T-helper 17 cell (primary cell): ENCODE data around the gene NDEL1. TPM values are rescaled to one million over a fixed set of nuclear protein-coding genes. Genes with fewer than 3 reads are reported as not detected.

ENCODE experiments used
- ATAC-seq: fragments of 150-1000 bp; cut with Tn5 transposase; 2 replicates; pipeline ENCODE4 v1.10.0; 2021; ENCODE audit warnings: mild to moderate bottlenecking, moderate library complexity
- DNase-seq, 3 donors: peaks; one replicate each; pipeline versions ENCODE4 v3.0.0 to v3.0.0-alpha.2; 2020 to 2021
- H3K9me3 ChIP-seq: one replicate; pipeline ENCODE4 v1.7.0; 2013; ENCODE audit warnings: low read length, mild to moderate bottlenecking; ENCODE audit not compliant: control insufficient read depth, poor library complexity, severe bottlenecking
- H3K27ac Mint-ChIP-seq: one replicate; pipeline ENCODE4 v1.8.0; 2022; ENCODE audit warnings: mild to moderate bottlenecking, moderate library complexity, mixed read lengths
- H3K27me3 Mint-ChIP-seq: one replicate; pipeline ENCODE4 v1.8.0; 2022; ENCODE audit warnings: mixed read lengths
- H3K36me3 Mint-ChIP-seq: one replicate; pipeline ENCODE4 v1.8.0; 2022; ENCODE audit warnings: low read depth, mixed read lengths
- H3K4me1 Mint-ChIP-seq: one replicate; pipeline ENCODE4 v1.8.0; 2022; ENCODE audit warnings: mild to moderate bottlenecking, mixed read lengths
- H3K4me3 Mint-ChIP-seq: one replicate; pipeline ENCODE4 v1.8.0; 2022; ENCODE audit warnings: mild to moderate bottlenecking, moderate library complexity, mixed read lengths
- total RNA-seq, 4 donors: library from RNA in 2 of 4; stranded (reverse) in 2 of 4; gene quantifications; one replicate each; pipeline ENCODE4 v1.2.3 and lab custom pipeline; 2022 to 2026

Gene NDEL1
- total RNA-seq, 2 donors from 2014 or later = 259 to 267 TPM

GRCh38 chr17:8467527-8467926 lies 31.8 kb downstream of the NDEL1 start:
- DNase-seq = no peak
- Mint-ChIP-seq H3K4me3 (no peak overlapping the region), H3K36me3 (peaks cover 10% of the 10 kb centered on the region), H3K4me1 (peaks cover 20% of the 10 kb centered on the region), H3K27ac (peak overlapping the region; percentile 21), H3K27me3 (no peaks in the 10 kb centered on the region)
- ATAC-seq = no peak
- H3K9me3 ChIP-seq = no peaks in the 10 kb centered on the region

- Mint-ChIP-seq H3K4me3 (no peak overlapping the region), H3K36me3 (peaks cover 10% of the 10 kb centered on the region), H3K27me3 (no peaks in the 10 kb centered on the region), H3K4me1 (peaks cover 20% of the 10 kb centered on the region), H3K27ac (peak overlapping the region; percentile 21)
- no peak for DNase-seq
- ATAC-seq = no peak
- no peaks in the 10 kb centered on the region for H3K9me3 ChIP-seq
These were observed 32.4 kb downstream of the NDEL1 start for GRCh38 chr17:8468127-8468526.

- no peak overlapping the region for H3K4me3 Mint-ChIP-seq
- H3K36me3 Mint-ChIP-seq = peaks cover 9% of the 10 kb centered on the region
- H3K4me1 Mint-ChIP-seq = peaks cover 15% of the 10 kb centered on the region
- no peak for ATAC-seq
- no peaks in the 10 kb centered on the region for H3K9me3 ChIP-seq
- no peaks in the 10 kb centered on the region for H3K27me3 Mint-ChIP-seq
- no peak overlapping the region for H3K27ac Mint-ChIP-seq
- DNase-seq = no peak
These were observed 33.3 kb downstream of the NDEL1 start for GRCh38 chr17:8468980-8469379.

- ATAC-seq (no peak), DNase-seq (no peak)
- H3K36me3 Mint-ChIP-seq = peaks cover 6% of the 10 kb centered on the region
- H3K9me3 ChIP-seq = no peaks in the 10 kb centered on the region
- no peak overlapping the region for H3K27ac Mint-ChIP-seq
- peak overlapping the region; percentile 1 for H3K4me3 Mint-ChIP-seq
- H3K4me1 Mint-ChIP-seq = peaks cover 7% of the 10 kb centered on the region
- H3K27me3 Mint-ChIP-seq = no peaks in the 10 kb centered on the region
These were observed 34.3 kb downstream of the NDEL1 start for GRCh38 chr17:8469964-8470363.

- H3K4me1 Mint-ChIP-seq = peaks cover 2% of the 10 kb centered on the region
- no peak for DNase-seq
- no peaks in the 10 kb centered on the region for H3K27me3 Mint-ChIP-seq
- H3K36me3 Mint-ChIP-seq = peaks cover 5% of the 10 kb centered on the region
- H3K4me3 Mint-ChIP-seq = peak overlapping the region; percentile 1
- H3K9me3 ChIP-seq = no peaks in the 10 kb centered on the region
- ATAC-seq = no peak
- peak overlapping the region; percentile 56 for H3K27ac Mint-ChIP-seq
These were observed 34.9 kb downstream of the NDEL1 start for GRCh38 chr17:8470447-8471047.

- Mint-ChIP-seq H3K27me3 (no peaks in the 10 kb centered on the region), H3K4me3 (no peak overlapping the region), H3K27ac (no peak overlapping the region), H3K4me1 (peaks cover 4% of the 10 kb centered on the region), H3K36me3 (peaks cover 8% of the 10 kb centered on the region)
- no peak for DNase-seq
- ATAC-seq = no peak
- no peaks in the 10 kb centered on the region for H3K9me3 ChIP-seq
These were observed 37.0 kb downstream of the NDEL1 start for GRCh38 chr17:8472663-8473062.

- Mint-ChIP-seq H3K36me3 (peaks cover 8% of the 10 kb centered on the region), H3K27ac (no peak overlapping the region), H3K4me1 (peaks cover 6% of the 10 kb centered on the region), H3K27me3 (no peaks in the 10 kb centered on the region), H3K4me3 (no peak overlapping the region)
- DNase-seq (no peak), ATAC-seq (no peak)
- no peaks in the 10 kb centered on the region for H3K9me3 ChIP-seq
These were observed 37.9 kb downstream of the NDEL1 start for GRCh38 chr17:8473451-8474192.

GRCh38 chr17:8474826-8475225 lies 39.1 kb downstream of the NDEL1 start:
- ATAC-seq (no peak), DNase-seq (no peak)
- no peaks in the 10 kb centered on the region for H3K27me3 Mint-ChIP-seq
- peaks cover 9% of the 10 kb centered on the region for H3K36me3 Mint-ChIP-seq
- no peaks in the 10 kb centered on the region for H3K9me3 ChIP-seq
- H3K4me1 Mint-ChIP-seq = peaks cover 8% of the 10 kb centered on the region
- no peak overlapping the region for H3K4me3 Mint-ChIP-seq
- peak overlapping the region; percentile 9 for H3K27ac Mint-ChIP-seq

- Mint-ChIP-seq H3K4me1 (peaks cover 9% of the 10 kb centered on the region), H3K27ac (peak overlapping the region; percentile 9), H3K36me3 (peaks cover 11% of the 10 kb centered on the region), H3K27me3 (no peaks in the 10 kb centered on the region), H3K4me3 (no peak overlapping the region)
- no peak for DNase-seq
- no peaks in the 10 kb centered on the region for H3K9me3 ChIP-seq
- ATAC-seq = no peak
These were observed 39.5 kb downstream of the NDEL1 start for GRCh38 chr17:8475227-8475626.

GRCh38 chr17:8475781-8476180 lies 40.1 kb downstream of the NDEL1 start:
- ATAC-seq (no peak), DNase-seq (no peak)
- H3K9me3 ChIP-seq = no peaks in the 10 kb centered on the region
- Mint-ChIP-seq H3K36me3 (peaks cover 11% of the 10 kb centered on the region), H3K27ac (no peak overlapping the region), H3K4me1 (peaks cover 9% of the 10 kb centered on the region), H3K4me3 (peak overlapping the region; percentile 15), H3K27me3 (no peaks in the 10 kb centered on the region)

- DNase-seq (no peak), ATAC-seq (no peak)
- Mint-ChIP-seq H3K36me3 (peaks cover 9% of the 10 kb centered on the region), H3K27ac (peak overlapping the region; percentile 53), H3K27me3 (no peaks in the 10 kb centered on the region), H3K4me1 (peaks cover 7% of the 10 kb centered on the region), H3K4me3 (no peak overlapping the region)
- H3K9me3 ChIP-seq = no peaks in the 10 kb centered on the region
These were observed 41.1 kb downstream of the NDEL1 start for GRCh38 chr17:8476741-8477140.

GRCh38 chr17:8477171-8477570 lies 41.5 kb downstream of the NDEL1 start:
- Mint-ChIP-seq H3K4me1 (peaks cover 7% of the 10 kb centered on the region), H3K27me3 (no peaks in the 10 kb centered on the region), H3K36me3 (peaks cover 12% of the 10 kb centered on the region), H3K27ac (peak overlapping the region; percentile 53), H3K4me3 (no peak overlapping the region)
- no peaks in the 10 kb centered on the region for H3K9me3 ChIP-seq
- ATAC-seq = no peak
- no peak for DNase-seq

GRCh38 chr17:8477715-8478441 lies 42.2 kb downstream of the NDEL1 start:
- H3K36me3 Mint-ChIP-seq = peaks cover 15% of the 10 kb centered on the region
- H3K27ac Mint-ChIP-seq = peak overlapping the region; percentile 65
- no peak overlapping the region for H3K4me3 Mint-ChIP-seq
- H3K9me3 ChIP-seq = no peaks in the 10 kb centered on the region
- no peaks in the 10 kb centered on the region for H3K27me3 Mint-ChIP-seq
- peaks cover 7% of the 10 kb centered on the region for H3K4me1 Mint-ChIP-seq
- ATAC-seq = peak; percentile 3
- DNase-seq = no peak
